ENCODE results near the gene UNK. TPM values are rescaled to one million over a fixed set of nuclear protein-coding genes. Genes with fewer than 3 reads are reported as not detected.
A peak's percentile ranks its signal among the peaks of the same experiment; 100 is the strongest.

UNK gene
- total and polyA plus RNA-seq, 2 of the 13 experiments (the other 11 are each of a cell fraction or from before 2014, with no cell fraction given), result 31.6 to 33.0 TPM

GRCh38 chr17:75764711-75765421, 19.7 kb upstream of the UNK start, which contains the start of gene GALK1 (continued):
- TF ChIP-seq ZNF687 (CRISPR knock-in tag; IDR thresholded peaks at IDR 0.05) (peak; percentile 77), AHR (CRISPR knock-in tag; IDR thresholded peaks at IDR 0.05) (no peak; the same call in 1 of the 2 replicates), PATZ1 (CRISPR knock-in tag; IDR thresholded peaks at IDR 0.05) (peak; percentile 62), ZNF333 (CRISPR knock-in tag; IDR thresholded peaks at IDR 0.05; ENCODE audit: borderline replicate concordance) (peak; percentile 50; the same call in 1 of the 2 replicates), STAT5B (CRISPR knock-in tag; IDR thresholded peaks at IDR 0.05) (no peak), YEATS4 (CRISPR knock-in tag; IDR thresholded peaks at IDR 0.05; ENCODE audit: borderline replicate concordance) (peak; percentile 57; the same call in 1 of the 2 replicates), CAMTA2 (CRISPR knock-in tag; IDR thresholded peaks at IDR 0.05; ENCODE audit: borderline replicate concordance) (0 out of 2 replicates have a peak, but pooled peaks have one; percentile 32), AKNA (CRISPR knock-in tag; IDR thresholded peaks at IDR 0.05; ENCODE audit: borderline replicate concordance) (peak; percentile 50; the same call in 1 of the 2 replicates), ZNF569 (CRISPR knock-in tag; IDR thresholded peaks at IDR 0.05; ENCODE audit: borderline replicate concordance) (no peak), ARHGAP35 (CRISPR knock-in tag; IDR thresholded peaks at IDR 0.05; ENCODE audit: borderline replicate concordance) (no peak), STAG1 (CRISPR knock-in tag; IDR thresholded peaks at IDR 0.05) (peak; percentile 44), PHF8 (CRISPR knock-in tag; IDR thresholded peaks at IDR 0.05) (peak; percentile 63), POLR2G (IDR thresholded peaks at IDR 0.05; ENCODE audit: low read depth, low read length) (no peak), ZNF678 (CRISPR knock-in tag; IDR thresholded peaks at IDR 0.05) (no peak)
- TF ChIP-seq, protein P1, sequence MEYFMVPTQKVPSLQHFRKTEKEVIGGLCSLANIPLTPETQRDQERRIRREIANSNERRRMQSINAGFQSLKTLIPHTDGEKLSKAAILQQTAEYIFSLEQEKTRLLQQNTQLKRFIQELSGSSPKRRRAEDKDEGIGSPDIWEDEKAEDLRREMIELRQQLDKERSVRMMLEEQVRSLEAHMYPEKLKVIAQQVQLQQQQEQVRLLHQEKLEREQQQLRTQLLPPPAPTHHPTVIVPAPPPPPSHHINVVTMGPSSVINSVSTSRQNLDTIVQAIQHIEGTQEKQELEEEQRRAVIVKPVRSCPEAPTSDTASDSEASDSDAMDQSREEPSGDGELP (IDR thresholded peaks at IDR 0.05; ENCODE audit: borderline replicate concordance, low read depth), result no peak

All from HepG2 (cell line).